Heart left ventricle (tissue), 16 donors: ENCODE data around the gene CRYM. TPM values are rescaled to one million over a fixed set of nuclear protein-coding genes. Genes with fewer than 3 reads are reported as not detected.
"Not testable (repeated sequence)": the region's sequence is repeated elsewhere in the genome, so short reads cannot be mapped to it uniquely, and the experiment has no call there.

Source experiments
- ATAC-seq, 4 donors: fragments of 200-7000 bp; cut with Tn5 transposase; one replicate each; pipeline ENCODE4 v1.9.1; 2020 to 2022; ENCODE audit warnings: moderate library complexity in 4 of 4, mild to moderate bottlenecking in 3 of 4, moderate number of reproducible peaks in 1 of 4
- DNase-seq, 5 donors: peaks; one replicate each; pipeline ENCODE4 v3.0.0-alpha.2; 2020
- H3K27ac ChIP-seq, 12 donors: fragments of 200-600 bp; sonication (generic) in 4 of 12; one replicate each; pipeline versions ENCODE4 v1.5.0 to v1.8.0; 2016 to 2022; ENCODE audit warnings: mild to moderate bottlenecking in 2 of 12
- H3K27me3 ChIP-seq, 9 donors: fragments of 200-600 bp; sonication (generic) in 2 of 9; one replicate each; pipeline versions ENCODE4 v1.5.1 to v1.8.0; 2016 to 2022; ENCODE audit warnings: mild to moderate bottlenecking in 3 of 9
- H3K36me3 ChIP-seq, 9 donors: fragments of 200-600 bp; sonication (generic) in 2 of 9; one replicate each; pipeline versions ENCODE4 v1.5.0 to v1.8.0; 2018 to 2022; ENCODE audit warnings: mild to moderate bottlenecking in 2 of 9
- H3K4me1 ChIP-seq, 12 donors: fragments of 200-600 bp; sonication (generic) in 4 of 12; one replicate each; pipeline versions ENCODE4 v1.5.0 to v1.8.0; 2016 to 2022; ENCODE audit warnings: mild to moderate bottlenecking in 3 of 12
- H3K4me3 ChIP-seq, 12 donors: fragments of 200-600 bp; sonication (generic) in 4 of 12; one replicate each; pipeline versions ENCODE4 v1.5.0 to v1.8.0; 2017 to 2022; ENCODE audit warnings: mild to moderate bottlenecking in 9 of 12, moderate library complexity in 4 of 12
- H3K9me3 ChIP-seq, 12 donors: fragments of 200-600 bp; sonication (generic) in 4 of 12; one replicate each; pipeline versions ENCODE4 v1.5.0 to v1.8.0; 2016 to 2022; ENCODE audit warnings: mild to moderate bottlenecking in 1 of 12
- POLR2A ChIP-seq, 2 donors: fragments of 450-650 bp; IDR thresholded peaks; one replicate each; pipeline ENCODE4 v1.6.1; 2017; ENCODE audit warnings: antibody characterized with exemption in 2 of 2, mild to moderate bottlenecking in 2 of 2, moderate library complexity in 2 of 2
- WGBS, 4 donors: extraction: QIAGEN DNeasy Blood & Tissue Kit in 2 of 4; methylation state at CpG; one replicate each; pipeline versions ENCODE4 v1.1.5 to v1.1.7; 2013 to 2018; 5-methylcytosine and 5-hydroxymethylcytosine counted together
- intact Hi-C, 10 donors: fragments of 100-400 bp; cut with DNase I; formaldehyde crosslinking; loops; one replicate each; pipeline versions ENCODE4 v1.11.1 to v1.14.2; 2022
- polyA plus RNA-seq, 2 donors: library from polyadenylated mRNA; stranded (reverse); fragments of 200-250 nt; gene quantifications; one replicate each; pipeline ENCODE4 v1.2.3, GENCODE V29; 2013
- total RNA-seq, 9 donors: library from RNA; depleted of rRNA in 2 of 9; stranded (reverse); fragments of >200 nt in 2 of 9; fragmentation: NEBNext Ultra II Directional in 3 of 9; extraction: Animal tissue kit (Norgen Biotek cat#: 25700) in 3 of 9; gene quantifications; one replicate each; pipeline versions ENCODE4 v1.1.0 to v1.2.4, GENCODE V29; 2016 to 2023
- TF ChIP-seq, protein P1 (sequence below), 12 donors: fragments of 200-600 bp; sonication (generic) in 4 of 12; IDR thresholded peaks; one replicate each; pipeline versions ENCODE4 v1.5.0 to v1.8.0; 2018 to 2022; ENCODE audit warnings: antibody characterized with exemption in 12 of 12, mild to moderate bottlenecking in 5 of 12
- donor health status: ischemic (EF 13 %, LVEDD 7.1; RV severe dilation, severe dysfunction).
- donor health status: healthy with polysubstance abuse.
- donor health status: DM: no; HTN: yes; CAD: no.
- donor health status: DM: no; HTN: no; CAD: no.
- donor health status: ischemic (EF 25% LVEDD 6.9; RV normal size, moderate dysfunction).
- donor health status: ischemic (EF 25% LVEDD 5.7; RV mildly dilated, moderate dysfunction).
- donor health status: healthy.
- donor health status: DM: yes; HTN: yes; CAD: no.
- donor health status: ischemic (EF 35%, LVEDD 5.7; RV mildly dilated, moderate dysfunction).
- donor health status: nonischemic (EF 11% LVEDD 7.7; RV severe dilation, severe dysfunction).
- donor health status: DM: yes; HTN: yes; CAD: no.
- donor health status: PGD.
- donor health status: ischemic (EF 29% LVEDD 5.4; RV normal size, mild dysfunction).
- donor health status: nonischemic (EF 23%, LVEDD 6.1; RV moderate dilation, normal function).

Gene CRYM
- total and polyA plus RNA-seq, 11 donors: 41.0 to 267 (median 102) TPM

- H3K36me3 ChIP-seq: no peaks in the 10 kb centered on the region
- no peak for ATAC-seq
- H3K27me3 ChIP-seq: peaks cover 0 to 3% (median 0%) of the 10 kb centered on the region in 9 donors
- intact Hi-C loops: no loop called here
- peaks cover 0 to 7% (median 0%) of the 10 kb centered on the region in 12 donors for H3K4me1 ChIP-seq
- WGBS, 4 donors: 76 to 84% (median 81%) methylated on average over 14 to 15 of the region's 15 CpGs
- no peak overlapping the region for H3K27ac ChIP-seq
- H3K4me3 ChIP-seq: no peak overlapping the region
- no peak for DNase-seq
- no peak for TF ChIP-seq POLR2A (IDR thresholded peaks at IDR 0.05)
- TF ChIP-seq, protein P1, sequence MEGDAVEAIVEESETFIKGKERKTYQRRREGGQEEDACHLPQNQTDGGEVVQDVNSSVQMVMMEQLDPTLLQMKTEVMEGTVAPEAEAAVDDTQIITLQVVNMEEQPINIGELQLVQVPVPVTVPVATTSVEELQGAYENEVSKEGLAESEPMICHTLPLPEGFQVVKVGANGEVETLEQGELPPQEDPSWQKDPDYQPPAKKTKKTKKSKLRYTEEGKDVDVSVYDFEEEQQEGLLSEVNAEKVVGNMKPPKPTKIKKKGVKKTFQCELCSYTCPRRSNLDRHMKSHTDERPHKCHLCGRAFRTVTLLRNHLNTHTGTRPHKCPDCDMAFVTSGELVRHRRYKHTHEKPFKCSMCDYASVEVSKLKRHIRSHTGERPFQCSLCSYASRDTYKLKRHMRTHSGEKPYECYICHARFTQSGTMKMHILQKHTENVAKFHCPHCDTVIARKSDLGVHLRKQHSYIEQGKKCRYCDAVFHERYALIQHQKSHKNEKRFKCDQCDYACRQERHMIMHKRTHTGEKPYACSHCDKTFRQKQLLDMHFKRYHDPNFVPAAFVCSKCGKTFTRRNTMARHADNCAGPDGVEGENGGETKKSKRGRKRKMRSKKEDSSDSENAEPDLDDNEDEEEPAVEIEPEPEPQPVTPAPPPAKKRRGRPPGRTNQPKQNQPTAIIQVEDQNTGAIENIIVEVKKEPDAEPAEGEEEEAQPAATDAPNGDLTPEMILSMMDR (IDR thresholded peaks at IDR 0.05): no peak
- H3K9me3 ChIP-seq: no peaks in the 10 kb centered on the region
These were observed 27.8 kb downstream of the CRYM start for GRCh38 chr16:21250072-21250923.

GRCh38 chr16:21248179-21248578 is 29.9 kb downstream of the CRYM start:
- H3K27ac ChIP-seq, ATAC-seq, H3K9me3 ChIP-seq, H3K4me3 ChIP-seq, H3K36me3 ChIP-seq, DNase-seq, H3K27me3 ChIP-seq, intact Hi-C loops: not testable (repeated sequence)
- WGBS, 4 donors: 83 to 91% (median 89%) methylated on average over 4 of the region's 4 CpGs
- H3K4me1 ChIP-seq: peaks cover 0 to 13% (median 0%) of the 10 kb centered on the region in 12 donors

DNA sequence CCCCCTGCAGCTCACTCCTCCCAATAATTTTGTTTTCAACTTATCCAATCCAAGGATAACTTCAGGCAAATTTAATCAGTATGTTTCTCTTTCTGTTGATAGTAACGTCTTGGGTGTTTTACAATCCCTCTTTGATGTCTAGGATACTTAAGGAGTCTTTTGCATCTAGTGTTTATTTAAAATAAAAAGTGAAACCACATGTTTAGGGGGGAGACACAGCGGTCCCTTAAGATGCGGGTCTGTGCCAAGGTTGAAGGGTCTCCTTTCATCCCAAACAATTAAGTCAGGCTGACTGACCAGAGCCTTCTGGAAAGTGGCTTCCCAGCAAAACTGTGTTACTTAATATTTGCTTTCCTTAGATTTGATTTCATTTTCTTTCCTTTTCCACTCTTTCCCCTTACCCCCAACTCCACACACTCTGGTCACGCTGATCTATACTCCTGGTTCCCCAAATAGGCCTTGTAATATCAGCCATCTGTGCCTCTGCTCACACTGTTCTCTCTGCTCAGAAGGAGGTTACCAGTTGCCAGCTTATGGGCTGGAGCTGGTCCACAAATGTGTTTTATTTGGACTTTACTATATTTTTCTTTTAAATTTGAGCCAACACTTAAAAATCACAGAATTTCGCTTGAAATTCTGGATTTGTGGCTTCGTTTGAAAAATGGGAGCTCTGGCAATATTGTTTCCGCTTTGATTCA is 33.4 kb downstream of the CRYM start:
- 56 to 83% (median 71%) methylated on average over 7 of the region's 7 CpGs for WGBS, 4 donors
- Histone ChIP-seq H3K27ac (no peak overlapping the region), H3K9me3 (no peaks in the 10 kb centered on the region), H3K36me3 (no peaks in the 10 kb centered on the region), H3K27me3 (peaks cover 0 to 3% (median 0%) of the 10 kb centered on the region in 9 donors), H3K4me1 (peaks cover 0 to 13% (median 0%) of the 10 kb centered on the region in 12 donors), H3K4me3 (no peak overlapping the region)
- DNase-seq (no peak), ATAC-seq (no peak)
- intact Hi-C loops: no loop called here
- no peak for TF ChIP-seq POLR2A (IDR thresholded peaks at IDR 0.05)
- TF ChIP-seq, protein P1 (IDR thresholded peaks at IDR 0.05): no peak

DNA sequence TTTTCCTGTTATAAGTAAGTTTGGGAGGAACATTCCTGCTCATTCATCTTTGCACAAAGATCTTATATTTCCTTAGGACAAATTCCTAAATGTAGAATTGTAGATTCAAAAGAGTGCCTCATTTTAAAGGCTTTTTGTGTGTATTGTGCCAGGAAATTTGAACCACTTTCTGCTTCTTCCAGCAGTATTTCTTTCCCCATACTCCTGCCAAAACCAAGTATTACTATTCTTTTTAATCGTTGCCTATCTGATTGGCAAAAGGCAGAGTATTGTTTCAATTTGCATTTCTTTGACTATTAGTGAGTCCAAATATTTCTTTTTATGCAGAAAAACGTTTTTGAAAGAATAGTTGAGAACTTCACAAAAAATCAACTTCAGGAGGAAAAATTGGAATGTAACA is 35.3 kb downstream of the CRYM start:
- Histone ChIP-seq H3K9me3 (no peaks in the 10 kb centered on the region), H3K4me3 (no peak overlapping the region), H3K27me3 (peaks cover 0 to 2% (median 0%) of the 10 kb centered on the region in 9 donors), H3K4me1 (peaks cover 0 to 11% (median 0%) of the 10 kb centered on the region in 12 donors), H3K27ac (no peak overlapping the region), H3K36me3 (no peaks in the 10 kb centered on the region)
- TF ChIP-seq, protein P1 (IDR thresholded peaks at IDR 0.05): no peak
- no peak for TF ChIP-seq POLR2A (IDR thresholded peaks at IDR 0.05)
- intact Hi-C loops: no loop called here
- 22 to 29% (median 25%) methylated on average over 2 of the region's 2 CpGs for WGBS, 4 donors
- DNase-seq: no peak
- ATAC-seq: no peak
